HepG2 (cell line): ENCODE measurements around the gene THEM5. TPM values are rescaled to one million over a fixed set of nuclear protein-coding genes. Genes with fewer than 3 reads are reported as not detected.

Experiments used
- ATF2 ChIP-seq: sonication (generic); formaldehyde crosslinking; IDR thresholded peaks from 2 replicates; pipeline ENCODE4 v1.4.0; 2020; ENCODE audit warnings: missing genetic modification reagents
- CREM ChIP-seq, 2 experiments: sonication (generic) in 1 of 2; formaldehyde crosslinking in 1 of 2; IDR thresholded peaks; 2 replicates each; pipeline versions ENCODE4 v1.4.0 to v1.6.1; 2016 to 2020; ENCODE audit warnings: antibody characterized with exemption in 1 of 2, mild to moderate bottlenecking in 1 of 2, missing genetic modification reagents in 1 of 2
- ESRRA ChIP-seq: sonication (generic); formaldehyde crosslinking; IDR thresholded peaks from 2 replicates; pipeline ENCODE4 v1.5.1; 2020; ENCODE audit warnings: mild to moderate bottlenecking, low read depth, missing genetic modification reagents
- HNF4A ChIP-seq: sonication (generic); formaldehyde crosslinking; IDR thresholded peaks from 2 replicates; pipeline ENCODE4 v1.4.0; 2020; ENCODE audit warnings: missing genetic modification reagents
- KDM6A ChIP-seq: IDR thresholded peaks from 2 replicates; pipeline ENCODE4 v1.6.1; 2016; ENCODE audit warnings: low read depth
- MAFF ChIP-seq: IDR thresholded peaks from 2 replicates; pipeline ENCODE4 v1.6.1; 2011; ENCODE audit warnings: low read depth, low read length, improper control_type of control experiment
- MIER3 ChIP-seq: IDR thresholded peaks from 2 replicates; pipeline ENCODE4 v1.6.1; 2016; ENCODE audit warnings: missing compliant biosample characterization, borderline replicate concordance
- MTF1 ChIP-seq: sonication (generic); formaldehyde crosslinking; IDR thresholded peaks from 2 replicates; pipeline ENCODE4 v1.5.0; 2020; ENCODE audit warnings: missing genetic modification reagents
- NFE2 ChIP-seq: sonication (generic); formaldehyde crosslinking; IDR thresholded peaks from 2 replicates; pipeline ENCODE4 v1.4.0; 2020; ENCODE audit warnings: missing genetic modification reagents
- NR2C2 ChIP-seq: sonication (generic); formaldehyde crosslinking; IDR thresholded peaks from 2 replicates; pipeline ENCODE4 v1.4.0; 2020; ENCODE audit warnings: missing genetic modification reagents, mild to moderate bottlenecking, moderate library complexity, borderline replicate concordance
- NR2F1 ChIP-seq, 2 experiments: fragments of 450-650 bp in 1 of 2; formaldehyde crosslinking in 1 of 2; IDR thresholded peaks; 2 replicates each; pipeline versions ENCODE4 v1.5.0 to v1.6.1; 2016 to 2020; ENCODE audit warnings: mild to moderate bottlenecking in 1 of 2, missing compliant biosample characterization in 1 of 2, missing genetic modification reagents in 1 of 2, moderate library complexity in 1 of 2
- NR3C1 ChIP-seq: sonication (generic); formaldehyde crosslinking; IDR thresholded peaks from 2 replicates; pipeline ENCODE4 v1.4.0; 2020; ENCODE audit warnings: missing genetic modification reagents
- RELA ChIP-seq: sonication (generic); formaldehyde crosslinking; IDR thresholded peaks from 2 replicates; pipeline ENCODE4 v1.4.0; 2020; ENCODE audit warnings: missing genetic modification reagents
- SALL1 ChIP-seq: sonication (generic); formaldehyde crosslinking; IDR thresholded peaks from 2 replicates; pipeline ENCODE4 v1.8.0; 2022; ENCODE audit warnings: mild to moderate bottlenecking, missing genetic modification reagents
- SATB2 ChIP-seq: sonication (generic); formaldehyde crosslinking; IDR thresholded peaks from 2 replicates; pipeline ENCODE4 v1.5.0; 2020; ENCODE audit warnings: missing genetic modification reagents
- SP2 ChIP-seq: sonication (generic); formaldehyde crosslinking; IDR thresholded peaks from 2 replicates; pipeline ENCODE4 v1.5.1; 2020; ENCODE audit warnings: mild to moderate bottlenecking, missing genetic modification reagents
- SUZ12 ChIP-seq: fragments of 150-350 bp; IDR thresholded peaks from 2 replicates; pipeline ENCODE4 v1.6.1; 2014; ENCODE audit warnings: low read depth, low read length
- ZNF598 ChIP-seq: sonication (generic); formaldehyde crosslinking; IDR thresholded peaks from 2 replicates; pipeline ENCODE4 v1.5.1; 2020; ENCODE audit warnings: mild to moderate bottlenecking, missing genetic modification reagents, borderline replicate concordance
- polyA plus RNA-seq, 8 experiments: library from polyadenylated mRNA; depleted of rRNA in 3 of 8; stranded (reverse) in 7 of 8; unstranded in 1 of 8; fragments of >200 nt; fragmentation: Illumina TruSeq in 4 of 8; extraction: Trizol in 4 of 8; gene quantifications; 2 replicates each; pipeline versions ENCODE4 v1.2.1 to v1.2.3, GENCODE V29; 2011 to 2016; ENCODE audit warnings: low read depth in 4 of 8, missing spikeins in 1 of 8, mixed read lengths in 1 of 8; ENCODE audit not compliant: insufficient read depth in 1 of 8
- total RNA-seq, 5 experiments: library from RNA; depleted of rRNA; stranded (reverse); fragments of >200 nt; fragmentation: Illumina TruSeq; extraction: Trizol; gene quantifications; 2 replicates each; pipeline ENCODE4 v1.2.3, GENCODE V29; 2016; ENCODE audit warnings: low read depth in 1 of 5
- TF ChIP-seq, protein P1 (sequence below): sonication (generic); formaldehyde crosslinking; IDR thresholded peaks from 2 replicates; pipeline ENCODE4 v1.5.0; 2020; ENCODE audit warnings: mild to moderate bottlenecking, missing genetic modification reagents
- TF ChIP-seq, protein P2 (sequence below): sonication (generic); formaldehyde crosslinking; IDR thresholded peaks from 2 replicates; pipeline ENCODE4 v1.4.0; 2020; ENCODE audit warnings: missing genetic modification reagents, borderline replicate concordance

Gene THEM5
- total and polyA plus RNA-seq, 2 of the 13 experiments (the other 11 are each of a cell fraction or from before 2014, with no cell fraction given) = not detected

DNA sequence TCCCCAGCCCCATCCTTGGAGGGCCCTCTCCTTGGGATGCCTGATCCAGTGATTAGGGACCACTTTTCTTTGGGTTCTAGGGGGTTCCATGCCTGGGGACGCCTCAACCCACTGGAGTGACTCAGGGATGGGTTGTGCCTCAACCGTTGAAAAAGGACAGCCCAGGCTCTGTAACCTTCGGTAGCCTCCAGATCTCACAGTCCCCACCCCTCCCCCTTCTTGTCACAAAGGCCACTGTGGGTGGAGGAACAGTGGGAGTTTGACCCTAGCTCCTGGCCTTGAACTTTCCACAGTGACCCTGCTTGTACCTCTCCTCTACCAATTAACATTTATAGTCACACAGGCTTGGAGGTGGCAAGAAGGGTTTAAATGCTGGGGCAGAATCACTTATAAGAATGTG is 19.3 kb downstream of the THEM5 start (continued):
- TF ChIP-seq, protein P1, sequence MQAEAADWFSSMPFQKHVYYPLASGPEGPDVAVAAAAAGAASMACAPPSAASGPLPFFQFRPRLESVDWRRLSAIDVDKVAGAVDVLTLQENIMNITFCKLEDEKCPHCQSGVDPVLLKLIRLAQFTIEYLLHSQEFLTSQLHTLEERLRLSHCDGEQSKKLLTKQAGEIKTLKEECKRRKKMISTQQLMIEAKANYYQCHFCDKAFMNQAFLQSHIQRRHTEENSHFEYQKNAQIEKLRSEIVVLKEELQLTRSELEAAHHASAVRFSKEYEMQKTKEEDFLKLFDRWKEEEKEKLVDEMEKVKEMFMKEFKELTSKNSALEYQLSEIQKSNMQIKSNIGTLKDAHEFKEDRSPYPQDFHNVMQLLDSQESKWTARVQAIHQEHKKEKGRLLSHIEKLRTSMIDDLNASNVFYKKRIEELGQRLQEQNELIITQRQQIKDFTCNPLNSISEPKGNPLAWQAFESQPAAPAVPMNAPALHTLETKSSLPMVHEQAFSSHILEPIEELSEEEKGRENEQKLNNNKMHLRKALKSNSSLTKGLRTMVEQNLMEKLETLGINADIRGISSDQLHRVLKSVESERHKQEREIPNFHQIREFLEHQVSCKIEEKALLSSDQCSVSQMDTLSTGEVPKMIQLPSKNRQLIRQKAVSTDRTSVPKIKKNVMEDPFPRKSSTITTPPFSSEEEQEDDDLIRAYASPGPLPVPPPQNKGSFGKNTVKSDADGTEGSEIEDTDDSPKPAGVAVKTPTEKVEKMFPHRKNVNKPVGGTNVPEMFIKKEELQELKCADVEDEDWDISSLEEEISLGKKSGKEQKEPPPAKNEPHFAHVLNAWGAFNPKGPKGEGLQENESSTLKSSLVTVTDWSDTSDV (CRISPR knock-in tag) = no peak
- TF ChIP-seq MIER3 (0 out of 2 replicates have a peak, but pooled peaks have one; percentile 49), SATB2 (no peak), SP2 (CRISPR knock-in tag) (no peak), NR2F1 (CRISPR knock-in tag; IDR thresholded peaks at IDR 0.05) (peak; percentile 60 to 92), HNF4A (CRISPR knock-in tag) (peak; percentile 90), NR2C2 (CRISPR knock-in tag) (peak; percentile 65; the same call in 1 of the 2 replicates), MAFF (no peak), SUZ12 (no peak), NR3C1 (no peak), NFE2 (no peak), RELA (CRISPR knock-in tag) (no peak), CREM (IDR thresholded peaks at IDR 0.05) (no peak), CREM (CRISPR knock-in tag; IDR thresholded peaks at IDR 0.05) (no peak), MTF1 (CRISPR knock-in tag) (no peak), ATF2 (CRISPR knock-in tag) (no peak), ZNF598 (no peak), KDM6A (CRISPR knock-in tag) (peak; percentile 75), SALL1 (CRISPR knock-in tag) (peak; percentile 61), ESRRA (CRISPR knock-in tag) (no peak)
- TF ChIP-seq, protein P2, sequence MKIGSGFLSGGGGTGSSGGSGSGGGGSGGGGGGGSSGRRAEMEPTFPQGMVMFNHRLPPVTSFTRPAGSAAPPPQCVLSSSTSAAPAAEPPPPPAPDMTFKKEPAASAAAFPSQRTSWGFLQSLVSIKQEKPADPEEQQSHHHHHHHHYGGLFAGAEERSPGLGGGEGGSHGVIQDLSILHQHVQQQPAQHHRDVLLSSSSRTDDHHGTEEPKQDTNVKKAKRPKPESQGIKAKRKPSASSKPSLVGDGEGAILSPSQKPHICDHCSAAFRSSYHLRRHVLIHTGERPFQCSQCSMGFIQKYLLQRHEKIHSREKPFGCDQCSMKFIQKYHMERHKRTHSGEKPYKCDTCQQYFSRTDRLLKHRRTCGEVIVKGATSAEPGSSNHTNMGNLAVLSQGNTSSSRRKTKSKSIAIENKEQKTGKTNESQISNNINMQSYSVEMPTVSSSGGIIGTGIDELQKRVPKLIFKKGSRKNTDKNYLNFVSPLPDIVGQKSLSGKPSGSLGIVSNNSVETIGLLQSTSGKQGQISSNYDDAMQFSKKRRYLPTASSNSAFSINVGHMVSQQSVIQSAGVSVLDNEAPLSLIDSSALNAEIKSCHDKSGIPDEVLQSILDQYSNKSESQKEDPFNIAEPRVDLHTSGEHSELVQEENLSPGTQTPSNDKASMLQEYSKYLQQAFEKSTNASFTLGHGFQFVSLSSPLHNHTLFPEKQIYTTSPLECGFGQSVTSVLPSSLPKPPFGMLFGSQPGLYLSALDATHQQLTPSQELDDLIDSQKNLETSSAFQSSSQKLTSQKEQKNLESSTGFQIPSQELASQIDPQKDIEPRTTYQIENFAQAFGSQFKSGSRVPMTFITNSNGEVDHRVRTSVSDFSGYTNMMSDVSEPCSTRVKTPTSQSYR (CRISPR knock-in tag) = peak; percentile 96
